Neural crest cell (in vitro differentiated cells): ENCODE results near the gene DNAJC24. TPM values are rescaled to one million over a fixed set of nuclear protein-coding genes. Genes with fewer than 3 reads are reported as not detected.

Experiments
- DNase-seq: peaks from one replicate; pipeline ENCODE4 v3.0.0; 2021; ENCODE audit warnings: low read depth, mixed read lengths, low spot score
- H3K27ac Mint-ChIP-seq: one replicate; pipeline ENCODE4 v1.8.0; 2021; ENCODE audit warnings: mild to moderate bottlenecking, mixed read lengths; ENCODE audit not compliant: unreplicated experiment
- H3K27me3 Mint-ChIP-seq: 2 replicates; pipeline ENCODE4 v1.8.0; 2021; ENCODE audit warnings: low read depth, mild to moderate bottlenecking, mixed read lengths
- H3K36me3 Mint-ChIP-seq: 2 replicates; pipeline ENCODE4 v1.8.0; 2021; ENCODE audit warnings: low read depth, mild to moderate bottlenecking, mixed read lengths
- H3K4me1 Mint-ChIP-seq: 2 replicates; pipeline ENCODE4 v1.8.0; 2021; ENCODE audit warnings: mixed read lengths
- H3K4me3 Mint-ChIP-seq: one replicate; pipeline ENCODE4 v1.8.0; 2021; ENCODE audit warnings: mild to moderate bottlenecking, mixed read lengths
- H3K9me3 Mint-ChIP-seq: 2 replicates; pipeline ENCODE4 v1.8.0; 2021; ENCODE audit warnings: mixed read lengths
- total RNA-seq: library from RNA; stranded (reverse); gene quantifications from 2 replicates; pipeline ENCODE4 v1.2.1, GENCODE V29; 2021
- TF ChIP-seq, protein P1 (sequence below): fragments of 200-600 bp; sonication (generic); conservative IDR thresholded peaks from 2 replicates; pipeline ENCODE4 v1.5.0; 2021; ENCODE audit warnings: antibody characterized with exemption, mild to moderate bottlenecking

Gene DNAJC24
- total RNA-seq, 1 donor from 2014 or later = 24.9 TPM

DNA sequence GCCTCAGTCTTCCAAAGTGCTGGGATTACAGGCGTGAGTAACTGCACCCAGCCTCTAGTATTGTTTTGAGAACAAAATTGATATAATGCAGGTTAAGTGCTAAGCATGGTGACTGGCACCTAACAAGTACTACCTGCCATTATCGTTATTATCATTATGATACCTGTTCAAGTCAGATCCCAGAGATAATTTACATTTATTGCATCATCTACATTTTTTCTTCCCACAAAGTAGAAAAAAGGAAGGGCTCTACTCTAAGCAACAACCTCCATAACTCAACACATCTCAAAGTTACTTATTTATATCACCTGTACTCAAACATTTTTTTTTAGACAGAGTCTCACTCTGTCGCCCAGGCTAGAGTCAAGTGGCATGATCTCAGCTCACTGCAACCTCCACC lies 42.2 kb upstream of the DNAJC24 start:
- H3K9me3 Mint-ChIP-seq = peaks cover 5% of the 10 kb centered on the region
- TF ChIP-seq, protein P1, sequence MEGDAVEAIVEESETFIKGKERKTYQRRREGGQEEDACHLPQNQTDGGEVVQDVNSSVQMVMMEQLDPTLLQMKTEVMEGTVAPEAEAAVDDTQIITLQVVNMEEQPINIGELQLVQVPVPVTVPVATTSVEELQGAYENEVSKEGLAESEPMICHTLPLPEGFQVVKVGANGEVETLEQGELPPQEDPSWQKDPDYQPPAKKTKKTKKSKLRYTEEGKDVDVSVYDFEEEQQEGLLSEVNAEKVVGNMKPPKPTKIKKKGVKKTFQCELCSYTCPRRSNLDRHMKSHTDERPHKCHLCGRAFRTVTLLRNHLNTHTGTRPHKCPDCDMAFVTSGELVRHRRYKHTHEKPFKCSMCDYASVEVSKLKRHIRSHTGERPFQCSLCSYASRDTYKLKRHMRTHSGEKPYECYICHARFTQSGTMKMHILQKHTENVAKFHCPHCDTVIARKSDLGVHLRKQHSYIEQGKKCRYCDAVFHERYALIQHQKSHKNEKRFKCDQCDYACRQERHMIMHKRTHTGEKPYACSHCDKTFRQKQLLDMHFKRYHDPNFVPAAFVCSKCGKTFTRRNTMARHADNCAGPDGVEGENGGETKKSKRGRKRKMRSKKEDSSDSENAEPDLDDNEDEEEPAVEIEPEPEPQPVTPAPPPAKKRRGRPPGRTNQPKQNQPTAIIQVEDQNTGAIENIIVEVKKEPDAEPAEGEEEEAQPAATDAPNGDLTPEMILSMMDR = no peak
- peaks cover 10% of the 10 kb centered on the region for H3K4me1 Mint-ChIP-seq
- DNase-seq = no peak
- H3K36me3 Mint-ChIP-seq = peaks cover 21% of the 10 kb centered on the region
- H3K4me3 Mint-ChIP-seq = no peak overlapping the region
- no peaks in the 10 kb centered on the region for H3K27me3 Mint-ChIP-seq
- no peak overlapping the region for H3K27ac Mint-ChIP-seq

DNA sequence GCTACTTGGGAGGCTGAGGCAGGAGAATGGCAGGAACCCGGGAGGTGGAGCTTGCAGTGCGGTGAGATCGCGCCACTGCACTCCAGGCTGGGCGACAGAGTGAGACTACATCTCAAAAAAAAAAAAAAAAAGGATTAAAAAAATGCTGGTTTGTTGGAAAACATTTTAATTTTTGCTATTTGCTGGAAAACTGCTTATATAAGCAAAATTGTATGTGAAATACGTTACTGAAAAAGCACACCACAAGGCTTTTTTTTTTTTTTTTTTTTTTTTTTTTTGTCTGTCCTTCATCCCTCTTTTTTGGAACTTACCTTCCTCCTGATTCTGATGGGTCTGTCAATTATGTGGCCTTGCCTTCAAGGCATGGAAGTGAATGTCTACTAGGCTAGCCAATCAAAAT lies 41.0 kb upstream of the DNAJC24 start:
- H3K27me3 Mint-ChIP-seq = no peaks in the 10 kb centered on the region
- TF ChIP-seq, protein P1 = no peak
- H3K4me3 Mint-ChIP-seq = no peak overlapping the region
- H3K36me3 Mint-ChIP-seq = peaks cover 25% of the 10 kb centered on the region
- DNase-seq = no peak
- H3K27ac Mint-ChIP-seq = no peak overlapping the region
- peaks cover 5% of the 10 kb centered on the region for H3K9me3 Mint-ChIP-seq
- H3K4me1 Mint-ChIP-seq = peaks cover 10% of the 10 kb centered on the region

DNA sequence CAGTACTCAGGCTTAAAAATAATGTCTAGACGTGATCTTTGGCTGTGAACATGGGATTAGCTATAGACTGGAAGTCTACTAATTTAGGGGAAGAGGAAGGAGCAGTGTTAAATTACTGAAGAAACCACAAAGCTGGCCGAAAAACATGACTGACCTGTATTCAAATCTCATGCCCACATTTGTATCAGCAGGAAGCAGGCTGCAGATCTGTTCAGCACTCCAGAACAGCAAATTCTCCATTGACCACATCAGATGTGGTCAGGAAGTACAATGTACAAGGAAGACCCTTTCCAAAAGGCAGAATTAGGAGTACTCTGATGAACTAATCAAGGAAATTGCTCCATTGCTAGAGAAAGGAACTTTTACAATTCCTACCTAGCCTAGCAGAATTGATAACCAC lies 31.9 kb upstream of the DNAJC24 start:
- H3K27ac Mint-ChIP-seq = no peak overlapping the region
- TF ChIP-seq, protein P1 = no peak
- H3K27me3 Mint-ChIP-seq = no peaks in the 10 kb centered on the region
- peaks cover 22% of the 10 kb centered on the region for H3K36me3 Mint-ChIP-seq
- H3K9me3 Mint-ChIP-seq = peaks cover 12% of the 10 kb centered on the region
- no peak for DNase-seq
- H3K4me1 Mint-ChIP-seq = no peaks in the 10 kb centered on the region
- H3K4me3 Mint-ChIP-seq = no peak overlapping the region

DNA sequence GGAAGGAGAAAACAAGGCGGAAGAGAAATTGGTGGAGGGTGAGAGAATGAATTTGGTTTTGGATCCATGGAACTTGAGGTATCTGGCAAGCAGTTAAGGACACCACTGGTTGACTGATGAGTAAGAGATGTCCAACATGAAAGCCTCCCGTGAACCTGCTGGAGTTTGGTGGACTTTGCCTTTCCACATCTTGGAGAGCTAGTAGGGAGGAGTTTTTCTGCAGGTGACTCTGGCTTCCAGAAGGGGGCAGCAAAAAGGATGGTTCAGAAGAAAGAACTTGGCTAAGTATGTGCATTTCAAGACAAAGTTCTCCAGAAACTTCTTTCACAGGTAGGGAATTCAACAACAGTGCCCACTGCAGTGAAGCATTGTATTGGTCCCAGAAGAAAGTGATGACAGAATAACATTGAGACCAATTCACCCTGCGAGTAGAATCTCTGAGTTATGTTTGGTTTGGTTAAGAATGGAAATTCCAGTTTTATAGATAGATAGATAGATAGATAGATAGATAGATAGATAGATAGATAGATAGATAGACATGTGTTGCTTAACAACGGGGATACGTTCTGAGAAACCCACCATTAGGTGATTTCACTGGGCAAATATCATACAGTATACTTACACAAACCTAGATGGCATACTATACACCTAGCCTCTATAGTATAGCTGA lies 28.6 kb upstream of the DNAJC24 start:
- Mint-ChIP-seq H3K4me3 (no peak overlapping the region), H3K4me1 (no peaks in the 10 kb centered on the region), H3K36me3 (peaks cover 6% of the 10 kb centered on the region), H3K27ac (no peak overlapping the region), H3K9me3 (peaks cover 7% of the 10 kb centered on the region), H3K27me3 (peaks cover 2% of the 10 kb centered on the region)
- TF ChIP-seq, protein P1 = peak; percentile 58
- no peak for DNase-seq

DNA sequence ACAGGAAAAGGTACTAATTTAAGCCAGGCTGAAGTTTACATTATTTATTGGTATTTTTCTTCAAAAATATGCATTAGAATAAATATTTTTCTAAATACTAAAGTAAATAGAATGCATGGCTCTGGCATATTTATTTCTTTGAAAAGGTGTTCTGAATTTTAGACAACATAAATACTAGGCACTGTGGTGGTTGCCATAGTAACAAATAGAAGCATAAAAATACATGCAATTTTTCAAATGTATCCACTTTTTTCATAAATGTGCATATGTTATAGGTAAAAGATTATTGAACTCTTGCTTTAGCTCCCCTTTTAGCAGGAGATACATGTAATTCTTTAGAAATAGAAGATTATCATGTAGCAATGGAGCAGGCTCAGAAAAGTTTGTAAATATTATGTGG lies 18.5 kb upstream of the DNAJC24 start:
- H3K9me3 Mint-ChIP-seq = no peaks in the 10 kb centered on the region
- no peaks in the 10 kb centered on the region for H3K36me3 Mint-ChIP-seq
- no peak overlapping the region for H3K4me3 Mint-ChIP-seq
- H3K4me1 Mint-ChIP-seq = no peaks in the 10 kb centered on the region
- no peak overlapping the region for H3K27ac Mint-ChIP-seq
- TF ChIP-seq, protein P1 = no peak
- H3K27me3 Mint-ChIP-seq = no peaks in the 10 kb centered on the region
- no peak for DNase-seq
